Fibroblast of pulmonary artery (primary cell): ENCODE data around the gene TTLL5.
A peak's percentile ranks its signal among the peaks of the same experiment; 100 is the strongest.

ENCODE experiments used
- DNase-seq: peaks from one replicate; pipeline ENCODE4 v3.0.0-alpha.2; 2010; ENCODE audit warnings: low read depth
- H3K4me3 ChIP-seq: replicated peaks from 2 replicates; pipeline ENCODE4 v1.5.1; 2011; ENCODE audit warnings: low read depth, mild to moderate bottlenecking, control low read depth, low read length, moderate library complexity
- CTCF ChIP-seq: IDR thresholded peaks from 2 replicates; pipeline ENCODE4 v1.5.1; 2011; ENCODE audit warnings: mild to moderate bottlenecking, control low read depth, low read length, inconsistent platforms; ENCODE audit errors: missing control alignments

The TTLL5 gene

GRCh38 chr14:75697386-75697785, 36.3 kb downstream of the TTLL5 start:
- TF ChIP-seq CTCF, result no peak
- DNase-seq, result no peak
- no peak overlapping the region for H3K4me3 ChIP-seq

GRCh38 chr14:75697918-75698317, 36.9 kb downstream of the TTLL5 start:
- no peak for DNase-seq
- no peak overlapping the region for H3K4me3 ChIP-seq
- TF ChIP-seq CTCF, result no peak

GRCh38 chr14:75699331-75699730, 38.3 kb downstream of the TTLL5 start:
- no peak for DNase-seq
- no peak for TF ChIP-seq CTCF
- no peak overlapping the region for H3K4me3 ChIP-seq

- H3K4me3 ChIP-seq, result no peak overlapping the region
- no peak for TF ChIP-seq CTCF
- DNase-seq, result no peak
Measured at GRCh38 chr14:75700295-75700694, 39.2 kb downstream of the TTLL5 start.

- DNase-seq, result no peak
- no peak overlapping the region for H3K4me3 ChIP-seq
- no peak for TF ChIP-seq CTCF
Measured at GRCh38 chr14:75702122-75702521, 41.1 kb downstream of the TTLL5 start.

GRCh38 chr14:75702616-75703261, 41.7 kb downstream of the TTLL5 start:
- peak; percentile 47 for DNase-seq
- H3K4me3 ChIP-seq, result no peak overlapping the region
- TF ChIP-seq CTCF, result no peak

- TF ChIP-seq CTCF, result no peak
Measured at GRCh38 chr14:75703467-75703866, 42.4 kb downstream of the TTLL5 start.

More at GRCh38 chr14:75703467-75703866, 42.4 kb downstream of the TTLL5 start:
- no peak overlapping the region for H3K4me3 ChIP-seq
- DNase-seq, result no peak
